IPS-NIHi7 (cell line): ENCODE measurements around the gene RABL6.
A peak's percentile ranks its signal among the peaks of the same experiment; 100 is the strongest.
"Not testable (repeated sequence)": the region's sequence is repeated elsewhere in the genome, so short reads cannot be mapped to it uniquely, and the experiment has no call there.

Experiments
- DNase-seq: peaks from one replicate; pipeline ENCODE4 v3.0.0; 2012; ENCODE audit warnings: mixed read lengths; ENCODE audit errors: extremely low spot score

The RABL6 gene

GRCh38 chr9:136807281-136808074 lies at the start of gene RABL6:
RABL6 (plus strand) TSS chr9:136807948; CDS start chr9:136808197, 249 bp downstream.
- peak; percentile 92 for DNase-seq

- no peak for DNase-seq
Measured at GRCh38 chr9:136759001-136759400, 48.7 kb upstream of the RABL6 start.

- peak; percentile 8 for DNase-seq
Measured at GRCh38 chr9:136759436-136760325, 48.1 kb upstream of the RABL6 start.

GRCh38 chr9:136760424-136760823 lies 47.3 kb upstream of the RABL6 start:
- DNase-seq: peak; percentile 11

- peak; percentile 57 for DNase-seq
Measured at GRCh38 chr9:136760834-136761544, 46.8 kb upstream of the RABL6 start.

- peak; percentile 4 for DNase-seq
Measured at GRCh38 chr9:136761545-136761981, 46.2 kb upstream of the RABL6 start.

GRCh38 chr9:136762221-136762691 lies 45.5 kb upstream of the RABL6 start:
- peak; percentile 9 for DNase-seq

GRCh38 chr9:136762915-136763648 lies 44.7 kb upstream of the RABL6 start:
- peak; percentile 95 for DNase-seq

- DNase-seq: no peak
Measured at GRCh38 chr9:136763649-136764035, 44.1 kb upstream of the RABL6 start.

GRCh38 chr9:136764301-136764891 lies 43.4 kb upstream of the RABL6 start, which contains the start of gene LCN15:
LCN15 (minus strand) TSS chr9:136764518; CDS start chr9:136764488, 30 bp downstream.
- peak; percentile 7 for DNase-seq

- no peak for DNase-seq
Measured at GRCh38 chr9:136765041-136765440, 42.7 kb upstream of the RABL6 start.

- not testable (repeated sequence) for DNase-seq
Measured at GRCh38 chr9:136765745-136766409, 41.9 kb upstream of the RABL6 start.

GRCh38 chr9:136766410-136767120 lies 41.2 kb upstream of the RABL6 start:
- not testable (repeated sequence) for DNase-seq

- peak; percentile 83 for DNase-seq
Measured at GRCh38 chr9:136769710-136770191, 38.0 kb upstream of the RABL6 start.

- no peak for DNase-seq
Measured at GRCh38 chr9:136771907-136772415, 35.8 kb upstream of the RABL6 start.

- peak; percentile 71 for DNase-seq
Measured at GRCh38 chr9:136773386-136774044, 34.2 kb upstream of the RABL6 start.

GRCh38 chr9:136774416-136775045 lies 33.2 kb upstream of the RABL6 start:
- DNase-seq: no peak

- DNase-seq: no peak
Measured at GRCh38 chr9:136775191-136775590, 32.6 kb upstream of the RABL6 start.
